ENCODE results near the gene SNTB2.

Gene SNTB2

GRCh38 chr16:69316595-69317034 is 129.7 kb downstream of the SNTB2 start:
- no peaks in the 10 kb centered on the region for H3K9me3 ChIP-seq
- no peak for DNase-seq
- TF ChIP-seq, protein P1, sequence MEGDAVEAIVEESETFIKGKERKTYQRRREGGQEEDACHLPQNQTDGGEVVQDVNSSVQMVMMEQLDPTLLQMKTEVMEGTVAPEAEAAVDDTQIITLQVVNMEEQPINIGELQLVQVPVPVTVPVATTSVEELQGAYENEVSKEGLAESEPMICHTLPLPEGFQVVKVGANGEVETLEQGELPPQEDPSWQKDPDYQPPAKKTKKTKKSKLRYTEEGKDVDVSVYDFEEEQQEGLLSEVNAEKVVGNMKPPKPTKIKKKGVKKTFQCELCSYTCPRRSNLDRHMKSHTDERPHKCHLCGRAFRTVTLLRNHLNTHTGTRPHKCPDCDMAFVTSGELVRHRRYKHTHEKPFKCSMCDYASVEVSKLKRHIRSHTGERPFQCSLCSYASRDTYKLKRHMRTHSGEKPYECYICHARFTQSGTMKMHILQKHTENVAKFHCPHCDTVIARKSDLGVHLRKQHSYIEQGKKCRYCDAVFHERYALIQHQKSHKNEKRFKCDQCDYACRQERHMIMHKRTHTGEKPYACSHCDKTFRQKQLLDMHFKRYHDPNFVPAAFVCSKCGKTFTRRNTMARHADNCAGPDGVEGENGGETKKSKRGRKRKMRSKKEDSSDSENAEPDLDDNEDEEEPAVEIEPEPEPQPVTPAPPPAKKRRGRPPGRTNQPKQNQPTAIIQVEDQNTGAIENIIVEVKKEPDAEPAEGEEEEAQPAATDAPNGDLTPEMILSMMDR (IDR thresholded peaks at IDR 0.05; ENCODE audit: low read depth, low read length): no peak
- H3K4me1 ChIP-seq: no peaks in the 10 kb centered on the region
- H3K36me3 ChIP-seq: peaks cover 78% of the 10 kb centered on the region
- H3K4me3 ChIP-seq (ENCODE audit: low read depth, low read length): no peak overlapping the region
- H3K27me3 ChIP-seq: no peaks in the 10 kb centered on the region

GRCh38 chr16:69318177-69318910 is 131.4 kb downstream of the SNTB2 start:
- H3K4me3 ChIP-seq (ENCODE audit: low read depth, low read length): no peak overlapping the region
- no peaks in the 10 kb centered on the region for H3K27me3 ChIP-seq
- no peaks in the 10 kb centered on the region for H3K4me1 ChIP-seq
- H3K36me3 ChIP-seq: peaks cover 92% of the 10 kb centered on the region
- TF ChIP-seq, protein P1 (IDR thresholded peaks at IDR 0.05; ENCODE audit: low read depth, low read length): no peak
- no peaks in the 10 kb centered on the region for H3K9me3 ChIP-seq
- DNase-seq: no peak

DNA sequence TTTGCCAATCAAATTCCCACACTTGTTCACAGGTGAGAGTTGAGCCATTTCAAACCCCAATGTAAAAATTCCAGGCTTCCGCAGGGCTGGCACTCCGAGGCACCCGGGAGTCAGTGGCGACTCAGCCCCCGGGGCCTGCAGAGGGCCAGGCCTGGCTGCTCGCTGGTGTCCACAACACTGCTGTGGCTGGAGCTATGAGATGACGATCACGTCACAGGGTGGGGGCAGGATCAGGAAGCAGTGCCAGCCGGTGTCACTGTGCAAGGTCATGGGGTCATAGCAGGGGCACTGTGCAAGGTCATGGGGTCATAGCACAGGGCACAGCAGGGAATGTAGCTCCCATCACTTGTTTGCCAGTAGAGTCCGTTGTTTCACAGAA is 131.9 kb downstream of the SNTB2 start:
- Histone ChIP-seq H3K4me1 (no peaks in the 10 kb centered on the region; the same call in 1 of the 2 replicates), H3K36me3 (peaks cover 92% of the 10 kb centered on the region), H3K9me3 (no peaks in the 10 kb centered on the region), H3K27me3 (no peaks in the 10 kb centered on the region), H3K4me3 (ENCODE audit: low read depth, low read length) (no peak overlapping the region)
- no peak for DNase-seq
- TF ChIP-seq, protein P1 (IDR thresholded peaks at IDR 0.05; ENCODE audit: low read depth, low read length): no peak

DNA sequence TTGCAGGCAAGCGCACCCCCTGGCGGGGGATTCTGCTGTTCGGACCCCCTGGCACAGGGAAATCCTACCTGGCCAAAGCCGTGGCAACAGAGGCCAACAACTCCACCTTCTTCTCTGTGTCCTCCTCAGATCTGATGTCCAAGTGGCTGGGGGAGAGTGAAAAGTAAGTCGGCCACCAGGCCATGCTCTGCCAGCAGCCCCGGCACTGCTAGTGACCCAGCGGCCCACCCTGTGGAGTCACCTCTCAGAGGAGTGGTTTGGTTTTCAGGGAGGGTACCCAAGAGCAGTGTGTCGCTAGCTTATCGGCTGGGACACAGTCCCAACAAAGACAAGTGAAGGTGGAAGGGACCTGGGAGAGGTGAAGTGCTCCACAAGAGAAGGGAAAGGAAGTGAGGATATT is 132.4 kb downstream of the SNTB2 start:
- H3K9me3 ChIP-seq: no peaks in the 10 kb centered on the region
- H3K4me3 ChIP-seq (ENCODE audit: low read depth, low read length): no peak overlapping the region
- DNase-seq: no peak
- H3K4me1 ChIP-seq: peaks cover 5% of the 10 kb centered on the region
- H3K27me3 ChIP-seq: no peaks in the 10 kb centered on the region
- H3K36me3 ChIP-seq: peaks cover 93% of the 10 kb centered on the region
- TF ChIP-seq, protein P1 (IDR thresholded peaks at IDR 0.05; ENCODE audit: low read depth, low read length): no peak

GRCh38 chr16:69319826-69320739 is 133.1 kb downstream of the SNTB2 start:
- Histone ChIP-seq H3K27me3 (no peaks in the 10 kb centered on the region), H3K4me3 (ENCODE audit: low read depth, low read length) (no peak overlapping the region), H3K36me3 (peaks cover 93% of the 10 kb centered on the region), H3K9me3 (no peaks in the 10 kb centered on the region), H3K4me1 (peaks cover 10% of the 10 kb centered on the region)
- TF ChIP-seq, protein P1 (IDR thresholded peaks at IDR 0.05; ENCODE audit: low read depth, low read length): no peak
- no peak for DNase-seq

GRCh38 chr16:69320740-69321073 is 133.7 kb downstream of the SNTB2 start:
- Histone ChIP-seq H3K36me3 (peaks cover 91% of the 10 kb centered on the region), H3K27me3 (no peaks in the 10 kb centered on the region), H3K9me3 (no peaks in the 10 kb centered on the region), H3K4me1 (peaks cover 10% of the 10 kb centered on the region), H3K4me3 (ENCODE audit: low read depth, low read length) (no peak overlapping the region)
- TF ChIP-seq, protein P1 (IDR thresholded peaks at IDR 0.05; ENCODE audit: low read depth, low read length): no peak
- no peak for DNase-seq
